ENCODE data around the gene HCAR1.
"Not testable (repeated sequence)": the region's sequence is repeated elsewhere in the genome, so short reads cannot be mapped to it uniquely, and the experiment has no call there.

GRCh38 chr12:122750781-122751515 is 20.3 kb upstream of the HCAR1 start:
- TF ChIP-seq, protein P1, sequence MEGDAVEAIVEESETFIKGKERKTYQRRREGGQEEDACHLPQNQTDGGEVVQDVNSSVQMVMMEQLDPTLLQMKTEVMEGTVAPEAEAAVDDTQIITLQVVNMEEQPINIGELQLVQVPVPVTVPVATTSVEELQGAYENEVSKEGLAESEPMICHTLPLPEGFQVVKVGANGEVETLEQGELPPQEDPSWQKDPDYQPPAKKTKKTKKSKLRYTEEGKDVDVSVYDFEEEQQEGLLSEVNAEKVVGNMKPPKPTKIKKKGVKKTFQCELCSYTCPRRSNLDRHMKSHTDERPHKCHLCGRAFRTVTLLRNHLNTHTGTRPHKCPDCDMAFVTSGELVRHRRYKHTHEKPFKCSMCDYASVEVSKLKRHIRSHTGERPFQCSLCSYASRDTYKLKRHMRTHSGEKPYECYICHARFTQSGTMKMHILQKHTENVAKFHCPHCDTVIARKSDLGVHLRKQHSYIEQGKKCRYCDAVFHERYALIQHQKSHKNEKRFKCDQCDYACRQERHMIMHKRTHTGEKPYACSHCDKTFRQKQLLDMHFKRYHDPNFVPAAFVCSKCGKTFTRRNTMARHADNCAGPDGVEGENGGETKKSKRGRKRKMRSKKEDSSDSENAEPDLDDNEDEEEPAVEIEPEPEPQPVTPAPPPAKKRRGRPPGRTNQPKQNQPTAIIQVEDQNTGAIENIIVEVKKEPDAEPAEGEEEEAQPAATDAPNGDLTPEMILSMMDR (IDR thresholded peaks at IDR 0.05) = not testable (repeated sequence)
- not testable (repeated sequence) for TF ChIP-seq SP1 (CRISPR knock-in tag; conservative IDR thresholded peaks at IDR 0.05); TP53 (CRISPR knock-in tag; IDR thresholded peaks at IDR 0.05)
